GM12878 (cell line): Measurements from ENCODE around the gene DUSP10. TPM values are rescaled to one million over a fixed set of nuclear protein-coding genes. Genes with fewer than 3 reads are reported as not detected.

Experiments
- ATF2 ChIP-seq: IDR thresholded peaks from 2 replicates; pipeline ENCODE4 v1.6.1; 2012; ENCODE audit warnings: low read length, inconsistent platforms
- BHLHE40 ChIP-seq, 2 experiments: fragments of 450-650 bp in 1 of 2; IDR thresholded peaks; 2 replicates each; pipeline ENCODE4 v1.6.1; 2011 to 2017; ENCODE audit warnings: low read depth in 2 of 2, borderline replicate concordance in 1 of 2, improper control_type of control experiment in 1 of 2, low read length in 1 of 2, mild to moderate bottlenecking in 1 of 2
- BRCA1 ChIP-seq: IDR thresholded peaks from 2 replicates; pipeline ENCODE4 v1.6.1; 2011; ENCODE audit warnings: low read depth, low read length, improper control_type of control experiment
- CBX3 ChIP-seq: fragments of 200-600 bp; sonication (generic); IDR thresholded peaks from 2 replicates; pipeline ENCODE4 v1.6.1; 2016; ENCODE audit warnings: low read depth, borderline replicate concordance
- CTCF ChIP-seq, 3 experiments: IDR thresholded peaks in 2 of 3; conservative IDR thresholded peaks in 1 of 3; 2 replicates each; pipeline ENCODE4 v1.5.1; 2011; ENCODE audit warnings: low read depth in 3 of 3, low read length in 3 of 3, mild to moderate bottlenecking in 3 of 3, control low read depth in 2 of 3, moderate library complexity in 2 of 3, inconsistent platforms in 1 of 3, mixed read lengths in 1 of 3; ENCODE audit not compliant: control insufficient read depth in 2 of 3, insufficient read depth in 1 of 3; ENCODE audit errors: extremely low read depth in 1 of 3
- ELK1 ChIP-seq: IDR thresholded peaks from 2 replicates; pipeline ENCODE4 v1.6.1; 2012; ENCODE audit warnings: low read depth, low read length, improper control_type of control experiment
- EP300 ChIP-seq, 2 experiments: fragments of 150-350 bp in 1 of 2; IDR thresholded peaks; 2 replicates each; pipeline ENCODE4 v1.6.1; 2011 to 2012; ENCODE audit warnings: low read depth in 2 of 2, low read length in 2 of 2, borderline replicate concordance in 1 of 2, improper control_type of control experiment in 1 of 2, inconsistent platforms in 1 of 2; ENCODE audit not compliant: control insufficient read depth in 1 of 2
- JUND ChIP-seq: IDR thresholded peaks from 2 replicates; pipeline ENCODE4 v1.6.1; 2012; ENCODE audit warnings: low read depth, mild to moderate bottlenecking, low read length, improper control_type of control experiment, moderate library complexity
- MTA2 ChIP-seq: fragments of 450-650 bp; IDR thresholded peaks from 2 replicates; pipeline ENCODE4 v1.6.1; 2016; ENCODE audit warnings: low read depth, mild to moderate bottlenecking, moderate library complexity
- MXI1 ChIP-seq: fragments of 150-350 bp; IDR thresholded peaks from 2 replicates; pipeline ENCODE4 v1.6.1; 2011; ENCODE audit warnings: low read depth, mild to moderate bottlenecking, inconsistent platforms, low read length, improper control_type of control experiment
- PAX5 ChIP-seq: IDR thresholded peaks from 2 replicates; pipeline ENCODE4 v1.6.1; 2011; ENCODE audit warnings: low read depth, low read length, borderline replicate concordance
- PML ChIP-seq: IDR thresholded peaks from 2 replicates; pipeline ENCODE4 v1.6.1; 2012; ENCODE audit warnings: low read length, inconsistent platforms
- RUNX3 ChIP-seq: IDR thresholded peaks from 2 replicates; pipeline ENCODE4 v1.6.1; 2012; ENCODE audit warnings: low read length, inconsistent platforms
- SIX5 ChIP-seq: IDR thresholded peaks from 2 replicates; pipeline ENCODE4 v1.6.1; 2011; ENCODE audit warnings: mild to moderate bottlenecking, low read depth, low read length, moderate library complexity; ENCODE audit not compliant: severe bottlenecking
- SPI1 ChIP-seq: IDR thresholded peaks from 2 replicates; pipeline ENCODE4 v1.6.1; 2011; ENCODE audit warnings: low read depth, mild to moderate bottlenecking, low read length, moderate library complexity, borderline replicate concordance; ENCODE audit not compliant: insufficient read depth
- ZBTB4 ChIP-seq: fragments of 450-650 bp; formaldehyde crosslinking; IDR thresholded peaks from 2 replicates; pipeline ENCODE4 v1.4.0; 2022; ENCODE audit warnings: mild to moderate bottlenecking, moderate library complexity
- ZBTB40 ChIP-seq: fragments of 450-650 bp; IDR thresholded peaks from 2 replicates; pipeline ENCODE4 v1.6.1; 2016; ENCODE audit warnings: mild to moderate bottlenecking, moderate library complexity, borderline replicate concordance
- polyA plus RNA-seq, 11 experiments: library from polyadenylated mRNA; depleted of rRNA in 4 of 11; unstranded in 6 of 11; stranded (reverse) in 5 of 11; fragments of >200 nt; fragmentation: Nextera tagmentation in 4 of 11; fragmentation: Illumina TruSeq in 1 of 11; extraction: Ambion mirVana in 4 of 11; extraction: Trizol in 1 of 11; gene quantifications; 1 replicate in 1 of 11; 2 replicates in 10 of 11; pipeline versions ENCODE4 v1.2.1 to v1.2.3, GENCODE V29; 2011 to 2016; ENCODE audit warnings: inconsistent platforms in 2 of 11, missing spikeins in 2 of 11, low read depth in 1 of 11
- total RNA-seq, 4 experiments: library from RNA; depleted of rRNA in 3 of 4; stranded (reverse); fragments of >200 nt in 3 of 4; fragmentation: Illumina TruSeq in 1 of 4; extraction: Trizol in 1 of 4; gene quantifications; 2 replicates each; pipeline versions ENCODE4 v1.2.1 to v1.2.3, GENCODE V29; 2013 to 2021

The DUSP10 gene
- total and polyA plus RNA-seq, 10 of the 15 experiments (the other 5 are each of a cell fraction or from before 2014, with no cell fraction given) = 20.3 to 38.4 (median 27.8) TPM

- TF ChIP-seq ZBTB4 (CRISPR knock-in tag) (no peak), ZBTB40 (no peak), PML (no peak), BHLHE40 (IDR thresholded peaks at IDR 0.05; ENCODE audit: borderline replicate concordance in 1 of 2, low read depth in 2 of 2, low read length in 1 of 2) (0 out of 4 replicates have a peak, but pooled peaks of 1 of the 2 experiments have one; percentile 4), ELK1 (no peak), JUND (0 out of 2 replicates have a peak, but pooled peaks have one; percentile 26), ATF2 (peak; percentile 45; the same call in 1 of the 2 replicates), SIX5 (no peak), CTCF (IDR thresholded peaks at IDR 0.05 in 2 of 3, conservative IDR thresholded peaks at IDR 0.05 in 1 of 3; ENCODE audit: control insufficient read depth in 2 of 3, extremely low read depth in 1 of 3, insufficient read depth in 1 of 3, low read depth in 3 of 3, low read length in 3 of 3) (no peak), MXI1 (no peak), PAX5 (0 out of 2 replicates have a peak, but pooled peaks have one; percentile 11), EP300 (IDR thresholded peaks at IDR 0.05; ENCODE audit: borderline replicate concordance in 1 of 2, control insufficient read depth in 1 of 2, low read depth in 2 of 2, low read length in 2 of 2) (peak in 1 of 2 experiments; percentile 38; a peak in 1 of 4 replicates), CBX3 (no peak), BRCA1 (no peak), SPI1 (no peak), RUNX3 (peak; percentile 46; the same call in 1 of the 2 replicates), MTA2 (peak; percentile 71)
Measured at GRCh38 chr1:221669441-221669840, 72.4 kb downstream of the DUSP10 start (continued).
